Tibial nerve (tissue), 4 donors: Measurements from ENCODE around the gene EXOC4. TPM values are rescaled to one million over a fixed set of nuclear protein-coding genes. Genes with fewer than 3 reads are reported as not detected.

Experiments used
- DNase-seq, 2 donors: peaks; one replicate each; pipeline ENCODE4 v3.0.0-alpha.2; 2019; ENCODE audit warnings: low spot score in 2 of 2
- H3K27ac ChIP-seq, 4 donors: fragments of 200-600 bp; sonication (generic) in 3 of 4; one replicate each; pipeline ENCODE4 v1.5.1; 2017 to 2019; ENCODE audit warnings: mild to moderate bottlenecking in 1 of 4
- H3K27me3 ChIP-seq, 2 donors: fragments of 200-600 bp; sonication (generic) in 1 of 2; one replicate each; pipeline versions ENCODE4 v1.5.1 to v1.6.0; 2017 to 2019
- H3K36me3 ChIP-seq, 3 donors: fragments of 200-600 bp; sonication (generic); one replicate each; pipeline ENCODE4 v1.5.1; 2018 to 2019
- H3K4me1 ChIP-seq, 4 donors: fragments of 200-600 bp; sonication (generic) in 3 of 4; one replicate each; pipeline ENCODE4 v1.5.1; 2017 to 2019
- H3K4me3 ChIP-seq, 4 donors: fragments of 200-600 bp; sonication (generic) in 3 of 4; one replicate each; pipeline ENCODE4 v1.5.1; 2017 to 2019; ENCODE audit warnings: mild to moderate bottlenecking in 1 of 4, moderate library complexity in 1 of 4
- H3K9me3 ChIP-seq, 4 donors: fragments of 200-600 bp; sonication (generic) in 3 of 4; one replicate each; pipeline ENCODE4 v1.5.1; 2017 to 2019
- EP300 ChIP-seq, 2 donors: sonication (generic); formaldehyde crosslinking; IDR thresholded peaks; one replicate each; pipeline ENCODE4 v1.6.1; 2017; ENCODE audit warnings: antibody characterized with exemption in 2 of 2, mild to moderate bottlenecking in 1 of 2
- POLR2A ChIP-seq, 2 donors: fragments of 450-650 bp; IDR thresholded peaks; one replicate each; pipeline ENCODE4 v1.6.1; 2017; ENCODE audit warnings: antibody characterized with exemption in 2 of 2, mild to moderate bottlenecking in 2 of 2, moderate library complexity in 2 of 2
- WGBS, 2 donors: methylation state at CpG; one replicate each; pipeline ENCODE4 v1.1.5; 2018; 5-methylcytosine and 5-hydroxymethylcytosine counted together
- total RNA-seq, 4 donors: library from RNA; depleted of rRNA; stranded (reverse); fragments of >200 nt; gene quantifications; one replicate each; pipeline ENCODE4 v1.1.0, GENCODE V29; 2016
- TF ChIP-seq, protein P1 (sequence below), 5 experiments: fragments of 200-600 bp in 3 of 5; fragments of 450-650 bp in 2 of 5; sonication (generic) in 3 of 5; IDR thresholded peaks; one replicate each; pipeline ENCODE4 v1.5.1; 2016 to 2019; ENCODE audit warnings: antibody characterized with exemption in 5 of 5, mild to moderate bottlenecking in 3 of 5, moderate library complexity in 2 of 5

Gene EXOC4
- total RNA-seq, 4 donors from 2014 or later = 70.0 to 104 (median 85.8) TPM

DNA sequence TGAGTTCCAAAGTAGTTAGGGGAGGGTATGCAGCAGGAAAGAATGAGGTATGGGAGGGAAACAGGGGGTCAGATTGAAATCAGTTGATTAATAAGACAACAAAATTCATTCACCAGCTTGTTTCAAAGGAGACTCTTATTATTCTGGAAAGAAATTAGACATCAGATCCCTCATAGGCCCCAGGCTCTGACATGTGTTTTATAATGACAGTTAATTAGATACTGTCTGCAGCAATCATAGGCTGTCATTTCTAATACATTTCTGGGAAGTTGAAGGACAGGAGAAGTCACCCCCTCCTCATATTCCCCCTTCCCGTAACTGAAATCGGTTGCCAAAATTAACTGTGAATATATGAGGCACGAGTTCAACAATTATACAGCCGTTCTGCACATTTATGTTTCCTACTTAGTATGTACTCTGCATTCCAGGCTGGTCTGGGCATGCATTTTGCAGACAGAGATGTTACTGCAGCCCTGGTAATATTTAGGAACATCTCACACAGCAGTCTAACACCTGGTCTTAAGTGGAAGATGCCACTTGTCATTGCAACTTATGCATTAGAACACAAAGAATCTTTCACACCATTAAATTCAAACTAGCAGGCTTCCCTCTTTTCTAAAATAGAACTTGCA is 519.0 kb downstream of the EXOC4 start:
- no peak for DNase-seq
- H3K9me3 ChIP-seq = no peaks in the 10 kb centered on the region
- H3K27me3 ChIP-seq = no peaks in the 10 kb centered on the region
- H3K36me3 ChIP-seq = no peaks in the 10 kb centered on the region
- no peak overlapping the region for H3K4me3 ChIP-seq
- H3K4me1 ChIP-seq = no peaks in the 10 kb centered on the region
- TF ChIP-seq, protein P1, sequence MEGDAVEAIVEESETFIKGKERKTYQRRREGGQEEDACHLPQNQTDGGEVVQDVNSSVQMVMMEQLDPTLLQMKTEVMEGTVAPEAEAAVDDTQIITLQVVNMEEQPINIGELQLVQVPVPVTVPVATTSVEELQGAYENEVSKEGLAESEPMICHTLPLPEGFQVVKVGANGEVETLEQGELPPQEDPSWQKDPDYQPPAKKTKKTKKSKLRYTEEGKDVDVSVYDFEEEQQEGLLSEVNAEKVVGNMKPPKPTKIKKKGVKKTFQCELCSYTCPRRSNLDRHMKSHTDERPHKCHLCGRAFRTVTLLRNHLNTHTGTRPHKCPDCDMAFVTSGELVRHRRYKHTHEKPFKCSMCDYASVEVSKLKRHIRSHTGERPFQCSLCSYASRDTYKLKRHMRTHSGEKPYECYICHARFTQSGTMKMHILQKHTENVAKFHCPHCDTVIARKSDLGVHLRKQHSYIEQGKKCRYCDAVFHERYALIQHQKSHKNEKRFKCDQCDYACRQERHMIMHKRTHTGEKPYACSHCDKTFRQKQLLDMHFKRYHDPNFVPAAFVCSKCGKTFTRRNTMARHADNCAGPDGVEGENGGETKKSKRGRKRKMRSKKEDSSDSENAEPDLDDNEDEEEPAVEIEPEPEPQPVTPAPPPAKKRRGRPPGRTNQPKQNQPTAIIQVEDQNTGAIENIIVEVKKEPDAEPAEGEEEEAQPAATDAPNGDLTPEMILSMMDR (IDR thresholded peaks at IDR 0.05) = no peak
- TF ChIP-seq POLR2A (IDR thresholded peaks at IDR 0.05) (no peak), EP300 (IDR thresholded peaks at IDR 0.05) (no peak)
- 56 to 61% methylated on average over 4 of the region's 4 CpGs for WGBS, 2 donors
- H3K27ac ChIP-seq = no peak overlapping the region

GRCh38 chr7:133773601-133774000 is 520.7 kb downstream of the EXOC4 start:
- H3K27ac ChIP-seq = no peak overlapping the region
- WGBS, 2 donors = 79 to 84% methylated on average over 3 of the region's 3 CpGs
- H3K27me3 ChIP-seq = no peaks in the 10 kb centered on the region
- no peaks in the 10 kb centered on the region for H3K4me1 ChIP-seq
- no peak overlapping the region for H3K4me3 ChIP-seq
- peaks cover 0 to 4% (median 0%) of the 10 kb centered on the region in 3 donors for H3K36me3 ChIP-seq
- no peaks in the 10 kb centered on the region for H3K9me3 ChIP-seq
- no peak for DNase-seq
- TF ChIP-seq EP300 (IDR thresholded peaks at IDR 0.05) (no peak), POLR2A (IDR thresholded peaks at IDR 0.05) (no peak)
- TF ChIP-seq, protein P1 (IDR thresholded peaks at IDR 0.05) = no peak

DNA sequence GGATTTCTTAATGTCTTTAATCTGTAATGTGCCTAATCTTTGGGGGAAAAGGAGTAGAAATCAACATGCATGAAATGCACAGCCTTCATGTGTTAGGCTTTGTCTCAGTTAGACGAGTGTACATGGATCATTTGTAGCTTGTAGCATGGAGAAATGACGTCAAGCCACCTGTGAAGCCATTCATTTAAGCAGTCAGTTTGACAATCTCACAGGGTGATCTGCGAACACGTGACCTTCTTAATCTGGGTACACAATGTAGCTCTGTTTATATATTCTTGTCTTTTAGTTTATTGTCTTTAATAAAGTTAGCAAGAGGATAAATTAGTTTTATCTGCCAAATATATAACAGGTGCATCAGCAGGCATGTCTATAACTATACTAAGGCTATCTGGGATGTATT is 522.3 kb downstream of the EXOC4 start:
- 88 to 90% methylated on average over 4 of the region's 4 CpGs for WGBS, 2 donors
- peaks cover 0 to 4% (median 0%) of the 10 kb centered on the region in 3 donors for H3K36me3 ChIP-seq
- H3K4me3 ChIP-seq = no peak overlapping the region
- H3K27ac ChIP-seq = no peak overlapping the region
- no peaks in the 10 kb centered on the region for H3K9me3 ChIP-seq
- DNase-seq = no peak
- H3K4me1 ChIP-seq = no peaks in the 10 kb centered on the region
- no peak for TF ChIP-seq POLR2A (IDR thresholded peaks at IDR 0.05)
- TF ChIP-seq, protein P1 (IDR thresholded peaks at IDR 0.05) = no peak
- no peak for TF ChIP-seq EP300 (IDR thresholded peaks at IDR 0.05)
- H3K27me3 ChIP-seq = no peaks in the 10 kb centered on the region

GRCh38 chr7:133776266-133776665 is 523.4 kb downstream of the EXOC4 start:
- 94 to 96% methylated on average over 3 of the region's 3 CpGs for WGBS, 2 donors
- no peak for TF ChIP-seq EP300 (IDR thresholded peaks at IDR 0.05)
- TF ChIP-seq, protein P1 (IDR thresholded peaks at IDR 0.05) = no peak
- TF ChIP-seq POLR2A (IDR thresholded peaks at IDR 0.05) = no peak
- H3K4me3 ChIP-seq = no peak overlapping the region
- no peaks in the 10 kb centered on the region for H3K9me3 ChIP-seq
- H3K4me1 ChIP-seq = no peaks in the 10 kb centered on the region
- no peak overlapping the region for H3K27ac ChIP-seq
- DNase-seq = no peak
- H3K27me3 ChIP-seq = no peaks in the 10 kb centered on the region
- peaks cover 0 to 4% (median 0%) of the 10 kb centered on the region in 3 donors for H3K36me3 ChIP-seq

- no peak overlapping the region for H3K27ac ChIP-seq
- no peaks in the 10 kb centered on the region for H3K9me3 ChIP-seq
- 98% methylated on average over 4 of the region's 4 CpGs for WGBS, 2 donors
- no peak overlapping the region for H3K4me3 ChIP-seq
- no peaks in the 10 kb centered on the region for H3K4me1 ChIP-seq
- TF ChIP-seq POLR2A (IDR thresholded peaks at IDR 0.05) = no peak
- TF ChIP-seq EP300 (IDR thresholded peaks at IDR 0.05) = no peak
- TF ChIP-seq, protein P1 (IDR thresholded peaks at IDR 0.05) = no peak
- no peaks in the 10 kb centered on the region for H3K27me3 ChIP-seq
- H3K36me3 ChIP-seq = peaks cover 0 to 4% (median 0%) of the 10 kb centered on the region in 3 donors
- no peak for DNase-seq
Measured at GRCh38 chr7:133777701-133778100, 524.8 kb downstream of the EXOC4 start.
